Esophagus squamous epithelium (tissue), 4 donors: ENCODE results near the gene NOL9.

Experiments used
- POLR2A ChIP-seq, 4 donors: fragments of 450-650 bp; IDR thresholded peaks; one replicate each; pipeline ENCODE4 v1.6.1; 2017; ENCODE audit warnings: antibody characterized with exemption in 4 of 4, mild to moderate bottlenecking in 4 of 4, moderate library complexity in 3 of 4
- TF ChIP-seq, protein P1 (sequence below), 6 experiments: fragments of 450-650 bp in 4 of 6; fragments of 200-600 bp in 2 of 6; sonication (generic) in 2 of 6; IDR thresholded peaks; one replicate each; pipeline ENCODE4 v1.5.1; 2016 to 2019; ENCODE audit warnings: antibody characterized with exemption in 6 of 6, mild to moderate bottlenecking in 4 of 6, moderate library complexity in 4 of 6

DNA sequence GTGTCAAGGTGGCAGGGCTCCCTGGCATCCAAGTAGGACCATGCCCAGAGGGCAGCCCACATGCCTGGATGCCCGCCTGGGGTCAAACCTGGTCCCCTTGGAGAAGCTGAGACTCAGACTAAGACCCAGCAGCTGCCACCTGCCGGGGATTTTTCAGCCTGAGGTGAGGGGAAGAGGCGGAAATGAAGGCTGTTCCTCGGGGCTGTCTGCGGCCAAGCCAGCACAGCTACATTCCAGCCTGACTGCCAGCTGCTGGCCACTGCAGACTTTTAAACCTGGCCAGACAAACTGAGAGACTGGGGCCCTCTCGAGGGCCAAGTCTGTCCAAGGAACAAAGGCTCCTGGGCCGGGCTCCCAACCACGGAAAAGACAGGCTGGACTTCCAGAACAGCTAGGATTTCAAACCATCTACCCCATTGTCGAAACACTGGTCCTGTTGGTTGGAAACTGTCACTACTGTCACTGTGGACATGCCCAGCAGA, 41.0 kb downstream of the NOL9 start:
- no peak for TF ChIP-seq POLR2A (IDR thresholded peaks at IDR 0.05)
- TF ChIP-seq, protein P1, sequence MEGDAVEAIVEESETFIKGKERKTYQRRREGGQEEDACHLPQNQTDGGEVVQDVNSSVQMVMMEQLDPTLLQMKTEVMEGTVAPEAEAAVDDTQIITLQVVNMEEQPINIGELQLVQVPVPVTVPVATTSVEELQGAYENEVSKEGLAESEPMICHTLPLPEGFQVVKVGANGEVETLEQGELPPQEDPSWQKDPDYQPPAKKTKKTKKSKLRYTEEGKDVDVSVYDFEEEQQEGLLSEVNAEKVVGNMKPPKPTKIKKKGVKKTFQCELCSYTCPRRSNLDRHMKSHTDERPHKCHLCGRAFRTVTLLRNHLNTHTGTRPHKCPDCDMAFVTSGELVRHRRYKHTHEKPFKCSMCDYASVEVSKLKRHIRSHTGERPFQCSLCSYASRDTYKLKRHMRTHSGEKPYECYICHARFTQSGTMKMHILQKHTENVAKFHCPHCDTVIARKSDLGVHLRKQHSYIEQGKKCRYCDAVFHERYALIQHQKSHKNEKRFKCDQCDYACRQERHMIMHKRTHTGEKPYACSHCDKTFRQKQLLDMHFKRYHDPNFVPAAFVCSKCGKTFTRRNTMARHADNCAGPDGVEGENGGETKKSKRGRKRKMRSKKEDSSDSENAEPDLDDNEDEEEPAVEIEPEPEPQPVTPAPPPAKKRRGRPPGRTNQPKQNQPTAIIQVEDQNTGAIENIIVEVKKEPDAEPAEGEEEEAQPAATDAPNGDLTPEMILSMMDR (IDR thresholded peaks at IDR 0.05) = no peak
